Activated naive CD4-positive, alpha-beta T cell (primary cell): Measurements from ENCODE around the gene LIPT1.
"Not testable (repeated sequence)": the region's sequence is repeated elsewhere in the genome, so short reads cannot be mapped to it uniquely, and the experiment has no call there.

Experiments
- DNase-seq, 4 experiments: peaks; one replicate each; lab custom pipeline; 2025; lab: John Stamatoyannopoulos, UW

Gene LIPT1

DNA sequence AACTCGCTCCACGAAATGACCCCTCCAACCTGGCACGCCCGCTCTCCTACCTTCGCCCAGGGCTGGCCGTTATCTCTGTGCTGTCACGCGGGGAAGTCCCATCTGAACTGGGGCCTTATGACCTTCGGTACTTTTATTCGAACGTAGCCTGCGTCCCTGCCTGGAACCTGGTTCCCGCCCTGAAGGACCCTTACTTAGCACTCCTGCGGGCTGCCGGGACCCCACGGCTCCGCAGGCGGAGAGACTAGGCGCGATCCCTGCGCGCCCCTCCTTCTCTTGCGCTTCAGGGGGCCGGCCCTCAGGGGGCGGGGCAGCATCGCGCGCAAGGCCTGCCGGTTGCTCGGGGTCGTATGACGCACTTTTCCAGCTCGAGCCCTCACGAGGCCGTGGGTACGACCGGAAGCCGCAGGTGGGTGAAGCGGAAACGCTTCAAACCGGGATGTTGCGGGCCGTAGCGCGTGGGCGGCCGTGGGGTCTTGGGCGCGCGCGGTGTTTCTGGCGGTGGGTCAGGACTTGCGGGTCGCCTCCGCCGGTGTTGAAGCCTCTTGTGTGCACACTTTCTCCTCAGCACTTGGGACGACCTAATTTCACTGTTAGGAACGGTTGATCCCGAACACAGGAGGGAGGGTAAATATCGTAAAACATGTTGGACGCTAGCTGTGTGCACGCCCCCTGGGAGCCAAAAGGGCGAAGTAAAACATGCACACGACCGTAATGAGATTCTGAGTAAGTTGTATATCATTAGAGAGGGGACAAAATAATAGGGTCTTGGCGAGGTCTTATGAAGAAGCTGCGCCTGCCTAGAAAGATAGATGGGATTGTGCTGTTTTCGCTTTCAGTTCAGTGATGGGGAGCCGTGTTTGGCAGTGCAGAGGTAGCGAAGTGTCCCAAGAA is at the start of gene LIPT1, which contains the start of gene TSGA10:
TSS of gene LIPT1 (plus strand) at position 325 of the 894 bp plus-strand sequence. CDS start 6,991 bp downstream, outside the sequence.
TSS of gene TSGA10 (minus strand) at position 300 of the 894 bp plus-strand sequence. CDS start 45,503 bp downstream, outside the sequence.
- peak; percentile 65 to 89 (median 74) for DNase-seq

DNA sequence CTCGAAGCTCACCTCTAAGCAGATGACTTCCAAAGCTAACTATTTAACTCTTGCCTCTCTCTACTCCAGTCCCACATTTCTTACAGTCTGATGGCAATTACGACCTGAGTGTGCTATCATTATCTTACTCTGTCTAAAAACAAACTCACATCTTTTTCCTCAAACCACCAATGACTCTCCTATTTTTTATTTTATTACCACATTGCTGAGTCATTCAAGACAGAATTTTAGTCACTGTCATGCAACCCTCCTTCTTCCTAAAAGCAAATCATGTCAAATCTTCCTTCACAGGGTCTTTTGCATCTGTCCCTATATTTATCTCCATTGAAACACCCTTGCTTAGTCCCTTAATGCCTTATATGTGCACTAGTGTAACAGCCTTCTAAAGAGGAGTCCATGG is 47.9 kb upstream of the LIPT1 start:
- no peak for DNase-seq

DNA sequence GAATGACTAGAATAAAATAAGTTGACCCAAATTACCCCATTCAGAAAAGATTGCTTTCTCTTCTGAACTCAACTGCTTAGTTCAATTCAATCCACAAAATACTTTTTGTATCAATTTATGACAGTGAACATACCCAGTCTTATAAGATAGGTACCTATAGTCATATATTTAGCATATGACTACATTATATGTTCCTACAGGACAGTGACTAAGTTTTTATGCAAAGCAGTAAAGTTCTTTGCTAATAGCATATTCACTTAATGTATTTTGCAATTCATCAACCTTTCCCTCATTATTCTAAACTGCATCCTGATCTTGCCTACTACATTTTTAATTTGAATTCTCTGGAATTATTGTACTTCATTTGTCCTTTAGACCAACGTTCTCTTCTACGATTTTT is 43.5 kb upstream of the LIPT1 start:
- DNase-seq: no peak

DNA sequence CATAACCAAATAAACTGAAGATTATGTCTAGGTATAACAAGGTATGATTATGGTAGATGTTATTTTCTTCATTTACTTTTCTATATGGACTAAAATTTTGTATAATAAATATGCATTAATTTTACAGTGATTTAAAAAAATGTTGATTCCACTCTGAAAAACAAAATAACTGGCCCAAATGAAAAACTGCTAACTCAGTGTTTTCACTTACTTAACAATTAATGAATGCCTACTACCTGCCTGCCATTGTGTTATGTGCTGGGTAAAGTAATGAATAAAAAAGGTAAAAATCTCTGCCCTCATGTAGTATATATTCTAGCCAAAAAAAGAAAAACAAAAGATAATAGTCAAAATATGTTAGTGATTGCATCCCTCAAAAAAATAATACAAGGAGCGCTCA is 42.8 kb upstream of the LIPT1 start:
- no peak for DNase-seq

DNA sequence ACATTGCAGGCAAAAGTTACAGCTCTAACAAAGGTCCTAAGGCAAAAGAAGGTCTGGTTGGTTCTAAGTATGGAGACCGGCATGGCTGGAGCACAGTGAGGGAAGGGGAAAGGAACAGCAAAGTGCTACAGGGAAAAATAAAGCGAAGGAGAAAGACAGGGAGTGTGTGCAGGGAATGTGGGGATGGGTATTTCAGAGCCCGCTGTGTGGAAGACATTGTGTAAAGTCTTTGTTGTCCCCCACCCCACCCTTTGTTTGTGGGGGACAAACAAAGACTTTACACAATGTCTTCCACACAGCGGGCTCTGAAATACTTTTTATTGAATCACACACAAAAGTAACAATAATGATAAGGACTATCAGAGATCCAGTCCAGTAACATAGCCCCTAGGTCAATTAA is 42.1 kb upstream of the LIPT1 start:
- no peak for DNase-seq

DNA sequence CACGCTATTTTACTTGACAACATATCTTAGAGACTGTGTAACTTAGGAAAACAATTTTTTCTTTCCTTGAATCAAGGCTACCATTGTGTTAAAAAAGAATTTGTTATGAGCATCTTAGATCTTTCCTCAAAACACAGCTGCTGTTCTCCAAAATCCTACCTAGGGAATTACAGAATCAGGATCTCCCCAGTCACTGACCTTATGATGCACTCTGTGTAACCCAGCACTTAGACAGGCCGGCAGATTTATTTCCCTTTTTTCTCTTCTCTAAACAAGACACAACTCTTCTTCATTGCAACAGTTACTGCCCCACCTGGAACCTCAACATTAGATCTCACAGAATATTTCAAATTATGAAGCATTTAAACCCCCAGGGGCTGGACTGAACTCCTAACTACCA is 26.8 kb upstream of the LIPT1 start:
- no peak for DNase-seq

DNA sequence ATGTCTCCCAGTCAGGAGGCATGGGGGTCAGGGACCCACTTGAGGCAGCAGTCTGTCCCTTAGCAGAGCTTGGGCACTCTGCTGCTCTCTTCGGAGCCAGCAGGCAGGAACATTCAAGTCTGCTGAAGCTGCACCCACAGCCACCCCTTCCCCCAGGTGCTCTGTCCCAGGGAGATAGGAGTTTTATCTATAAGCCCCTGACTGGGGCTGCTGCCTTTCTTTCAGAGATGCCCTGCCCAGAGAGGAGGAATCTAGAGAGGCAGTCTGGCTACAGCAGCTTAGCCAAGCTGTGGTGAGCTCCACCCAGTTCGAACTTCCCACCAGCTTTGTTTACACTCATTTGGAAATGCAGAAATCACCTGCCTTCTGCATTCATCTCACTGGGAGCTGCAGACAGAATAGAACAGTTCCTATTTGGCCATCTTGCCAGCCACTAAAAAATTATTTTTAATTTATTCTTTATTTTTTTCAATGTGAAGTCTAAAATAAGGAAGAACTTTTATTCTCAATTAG is 19.7 kb upstream of the LIPT1 start:
- not testable (repeated sequence) for DNase-seq

DNA sequence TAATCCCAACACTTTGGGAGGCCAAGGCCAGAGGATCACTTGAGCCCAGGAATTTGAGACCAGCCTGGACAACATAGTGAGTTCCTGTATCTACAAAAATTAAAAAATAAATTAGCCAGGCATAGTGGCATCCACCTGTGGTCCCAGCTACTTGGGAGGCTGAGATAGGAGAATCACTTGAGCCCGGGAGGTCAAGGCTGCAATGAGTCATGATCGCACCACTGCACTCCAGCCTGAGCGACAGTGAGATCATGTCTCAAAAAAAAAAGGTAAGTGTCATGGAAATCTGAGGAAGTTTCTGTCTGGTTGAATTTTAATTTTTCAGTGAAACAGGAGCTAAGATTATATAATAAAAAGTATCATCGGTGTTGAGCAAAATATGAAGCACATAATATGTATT is 15.8 kb upstream of the LIPT1 start:
- no peak for DNase-seq

DNA sequence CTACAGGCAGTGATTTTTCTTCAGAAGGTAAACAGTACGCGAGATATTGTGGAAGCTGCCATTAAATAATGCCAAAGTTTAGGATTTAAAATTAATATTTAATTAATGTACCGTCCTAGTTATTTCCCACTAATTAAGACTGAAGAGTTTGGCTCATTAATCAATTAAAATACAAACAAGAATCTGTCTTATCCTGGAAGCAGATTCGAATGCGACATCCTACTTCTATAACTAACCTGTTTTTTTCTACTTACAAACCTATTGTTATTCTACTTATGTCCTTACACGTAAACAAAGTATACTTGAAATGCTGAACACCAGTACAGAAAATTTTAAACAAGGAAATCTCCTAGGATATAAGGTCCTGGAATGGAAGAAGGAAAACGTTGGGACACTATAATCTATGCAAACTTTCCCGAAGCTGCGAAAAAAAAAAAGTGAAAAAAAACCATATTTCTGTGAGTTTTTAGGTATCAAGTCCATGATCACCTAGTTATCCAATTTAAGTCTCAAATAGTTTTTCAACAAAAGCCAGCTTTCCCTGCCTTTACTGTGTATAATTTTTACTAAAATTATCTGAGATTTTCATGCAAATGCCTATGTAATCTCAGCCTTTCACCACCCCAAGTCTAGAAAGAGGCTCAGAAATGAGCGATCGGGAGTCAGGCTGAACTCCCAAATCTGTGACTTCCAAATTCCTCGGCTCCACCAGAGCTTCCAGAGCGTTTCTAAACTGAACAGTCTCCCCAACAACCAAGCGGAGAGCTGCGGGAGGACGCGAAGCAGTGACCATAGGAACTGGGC is 14.5 kb upstream of the LIPT1 start:
- DNase-seq: no peak

DNA sequence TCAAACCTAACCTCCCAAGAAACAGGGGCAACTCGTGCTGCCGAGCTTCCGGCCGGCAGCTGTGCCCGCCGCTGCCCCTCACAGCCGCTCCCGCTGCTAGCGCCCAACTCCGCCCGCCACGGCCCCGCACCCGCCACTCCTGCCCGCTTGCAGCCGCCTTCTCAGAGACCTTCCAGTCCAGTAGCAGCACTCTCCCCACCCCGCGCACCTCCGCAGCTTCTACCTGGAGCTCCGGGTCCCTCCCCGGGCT is 14.0 kb upstream of the LIPT1 start:
- no peak for DNase-seq

DNA sequence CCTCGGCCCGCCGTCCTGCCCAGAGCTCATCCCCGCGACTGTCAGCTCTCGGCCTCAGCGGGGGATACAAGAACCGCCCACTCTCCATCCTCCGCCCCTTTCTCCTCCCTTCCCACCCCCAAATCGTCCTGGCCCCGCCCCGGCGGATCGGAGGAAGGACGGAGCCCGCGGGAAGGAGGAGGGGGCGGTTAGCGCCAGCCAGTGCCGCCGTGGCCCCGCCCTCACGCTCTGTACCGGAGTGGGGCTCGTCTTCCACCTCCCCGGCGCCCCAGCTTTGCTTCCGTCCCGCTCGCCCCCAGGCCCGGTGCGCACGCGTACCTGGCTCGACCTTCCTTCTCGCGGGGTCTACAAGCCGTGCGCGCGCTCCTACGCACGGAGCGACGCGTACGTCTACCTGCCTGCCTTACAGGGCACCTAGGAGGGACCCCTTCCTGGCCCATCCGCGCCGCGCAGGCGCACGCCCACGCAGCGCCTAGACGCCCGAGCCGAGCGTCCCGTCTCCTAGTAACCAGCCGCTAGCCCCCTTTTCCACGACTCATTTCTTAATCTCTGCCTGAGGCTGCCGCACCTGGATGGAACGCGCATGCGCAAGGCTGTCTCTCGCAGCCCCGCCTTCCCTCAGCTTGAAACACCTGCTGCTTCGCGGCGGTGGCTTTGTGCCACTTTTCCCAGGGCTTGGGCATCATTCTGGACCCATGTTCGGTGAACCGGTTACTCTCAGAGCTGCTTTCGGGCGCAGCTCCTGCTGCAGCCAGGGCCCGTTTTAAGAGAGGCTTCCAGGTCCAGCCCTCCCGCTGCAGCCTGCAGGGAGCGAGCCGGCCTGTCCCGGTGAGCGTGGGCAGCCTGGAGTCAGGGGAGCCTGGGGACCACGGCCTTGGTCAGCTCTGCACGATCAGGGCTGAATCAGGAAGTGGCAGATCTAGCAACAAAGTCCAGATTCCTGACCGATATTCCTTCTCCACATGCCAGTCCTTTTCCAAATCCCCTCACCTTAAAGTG is 13.4 kb upstream of the LIPT1 start, which contains the start of gene C2orf15:
TSS of gene C2orf15 (plus strand) at position 598 of the 999 bp plus-strand sequence. CDS start 8,852 bp downstream, outside the sequence.
- DNase-seq: peak; percentile 84 to 97 (median 94)

DNA sequence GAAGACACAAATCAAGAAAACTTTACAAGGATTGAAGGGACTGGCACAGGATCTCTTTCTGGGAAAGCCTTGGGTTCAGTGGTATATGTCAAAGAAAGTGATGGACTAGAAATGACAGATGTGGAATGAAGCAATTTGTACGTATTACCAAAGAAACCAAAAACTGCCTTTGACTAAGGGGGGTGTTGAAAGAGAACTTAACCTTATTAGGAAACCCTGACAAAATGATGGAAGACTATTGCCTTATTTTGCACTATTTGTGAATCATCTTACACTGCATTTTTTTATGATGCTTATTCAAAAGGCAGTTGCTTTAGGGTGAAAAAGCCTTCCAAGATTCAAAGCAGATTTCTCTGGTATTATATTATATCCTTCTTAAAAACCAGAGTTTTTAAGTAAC is 4.1 kb upstream of the LIPT1 start:
- no peak for DNase-seq

DNA sequence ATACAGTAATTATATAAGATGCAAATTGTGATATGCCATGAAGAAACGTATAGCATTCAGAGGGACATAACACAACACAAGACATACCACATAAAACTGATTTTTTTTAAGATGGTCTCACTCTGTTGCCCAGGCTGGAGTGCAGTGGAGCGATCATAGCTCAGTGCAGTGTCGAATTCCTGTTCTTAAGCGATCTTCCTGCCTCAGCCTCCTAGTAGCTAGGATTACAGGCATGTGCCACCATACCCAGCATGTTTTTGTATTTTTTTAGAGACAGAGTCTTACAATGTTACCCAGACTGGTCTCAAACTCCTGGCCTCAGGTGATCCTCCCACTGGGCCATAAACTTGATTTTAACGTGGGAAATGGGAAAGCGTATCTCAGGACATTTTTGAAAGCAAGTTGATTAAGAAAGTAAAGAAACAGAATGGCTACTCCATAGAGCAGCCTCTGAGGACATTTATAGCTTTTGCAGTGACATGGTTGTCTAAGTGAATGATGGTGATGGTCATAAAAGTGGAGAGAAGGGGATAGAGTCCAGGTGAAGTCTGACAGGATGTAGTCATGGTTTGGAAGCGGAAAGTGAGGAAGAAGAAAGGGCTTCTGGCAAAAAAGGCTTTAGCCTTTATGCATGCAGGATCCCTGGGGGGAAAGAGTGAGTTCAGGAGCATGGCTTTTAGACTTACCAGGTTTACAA is 2.4 kb upstream of the LIPT1 start:
- DNase-seq: no peak

DNA sequence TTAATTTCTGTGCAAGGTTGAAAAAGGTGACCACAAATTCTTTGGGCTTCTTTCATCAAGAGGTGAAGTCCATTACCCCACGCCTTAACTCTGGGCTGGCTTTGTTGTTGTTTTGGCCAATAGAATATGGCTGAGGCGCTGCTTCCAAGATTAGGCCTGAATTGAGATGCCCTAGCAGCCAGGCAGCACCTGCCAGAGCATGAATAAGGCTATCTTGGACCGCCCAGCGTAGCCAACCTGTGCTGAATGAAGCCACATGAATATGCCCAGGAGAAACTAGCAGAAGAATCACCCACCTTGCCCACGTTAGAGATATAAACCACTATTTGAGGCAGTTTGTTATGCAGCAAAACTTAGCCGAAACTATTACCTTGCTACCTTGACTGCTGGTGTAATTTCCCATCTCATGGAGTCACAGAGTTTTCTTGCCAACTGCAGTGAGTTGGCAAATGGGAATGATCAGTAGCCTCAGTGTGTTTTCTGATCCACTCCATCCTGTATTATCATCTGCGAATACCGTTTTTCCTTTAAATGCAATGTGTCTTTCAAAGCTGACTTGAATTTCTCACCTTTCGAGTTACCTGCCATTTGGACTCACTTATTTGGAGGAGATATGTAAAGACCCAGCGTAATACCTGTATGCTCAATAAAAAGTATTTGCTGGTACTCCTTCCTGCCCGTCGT is 704 bp upstream of the LIPT1 start:
- DNase-seq: no peak

DNA sequence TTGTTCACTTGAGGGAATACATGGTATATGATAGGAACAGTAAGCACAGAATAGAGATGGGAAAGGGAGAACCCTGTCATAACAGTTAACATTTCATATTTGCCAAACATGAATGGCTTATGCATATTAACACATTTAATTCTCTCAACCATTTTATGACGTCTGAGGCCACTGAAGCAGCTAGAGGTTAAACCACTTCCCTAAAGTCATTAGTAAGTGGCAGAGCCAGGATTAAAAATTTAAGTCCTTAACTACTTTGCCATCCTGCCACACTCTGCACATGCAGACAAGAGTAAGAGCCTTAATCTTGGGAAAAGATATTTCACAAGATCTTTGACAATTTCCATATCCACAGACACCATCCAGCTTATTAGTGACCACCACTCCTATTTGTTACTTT is 2.1 kb downstream of the LIPT1 start:
- no peak for DNase-seq

DNA sequence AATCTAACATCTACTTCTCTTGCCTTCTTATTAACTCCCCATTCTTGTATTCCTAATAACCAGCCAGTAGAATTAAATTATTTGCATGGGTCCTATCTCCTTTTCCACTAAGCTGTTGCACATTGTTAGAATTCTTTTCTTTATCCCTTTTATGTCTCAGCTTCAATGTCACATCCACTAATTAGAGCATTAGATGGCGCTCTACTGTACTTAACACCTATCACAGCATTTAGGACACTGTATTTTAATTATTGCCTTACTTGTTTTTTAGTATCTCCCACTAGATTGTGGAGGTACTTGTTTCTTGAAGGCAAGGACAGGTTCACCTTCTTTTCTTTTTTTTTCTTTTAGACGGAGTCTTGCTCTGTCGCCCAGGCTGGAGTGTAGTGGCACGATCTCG is 3.8 kb downstream of the LIPT1 start:
- no peak for DNase-seq

DNA sequence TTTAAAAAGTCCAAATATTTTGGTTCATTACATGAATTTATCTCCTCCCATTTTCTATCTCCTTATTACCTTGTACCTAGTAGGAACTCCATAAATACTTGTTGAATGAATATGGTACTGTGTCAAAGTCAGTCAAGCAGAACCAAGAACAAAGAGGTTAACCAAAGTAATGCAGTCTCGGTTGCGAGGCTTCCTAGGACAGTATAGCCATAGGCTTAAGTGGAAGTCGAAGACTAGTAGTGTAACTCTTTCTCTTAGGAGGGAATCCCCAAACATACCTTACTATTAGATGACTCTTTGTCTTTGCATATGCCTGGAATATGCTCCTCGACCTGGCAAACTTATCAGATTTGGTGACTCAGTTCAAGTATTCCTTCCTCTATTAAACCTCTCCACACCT is 4.8 kb downstream of the LIPT1 start:
- no peak for DNase-seq

DNA sequence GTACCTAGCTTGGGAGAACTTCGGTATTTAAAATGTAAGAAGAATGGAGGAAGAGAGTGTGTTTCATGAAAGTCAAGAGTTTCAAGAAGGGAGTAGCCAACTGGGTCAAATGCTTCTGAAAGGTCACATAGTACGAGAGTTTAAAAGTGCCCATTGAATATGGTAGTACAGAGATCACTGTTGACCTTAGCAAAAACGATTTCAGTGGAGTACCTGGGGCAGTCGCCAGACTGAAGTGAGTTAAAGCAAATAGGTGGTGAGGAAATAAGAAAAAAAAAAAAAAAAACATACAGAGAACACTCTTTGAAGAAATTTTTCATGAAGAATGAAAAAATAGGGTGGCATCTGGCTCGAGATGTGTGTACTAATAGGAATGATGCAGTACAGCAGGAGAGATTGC is 11.5 kb downstream of the LIPT1 start:
- DNase-seq: no peak

DNA sequence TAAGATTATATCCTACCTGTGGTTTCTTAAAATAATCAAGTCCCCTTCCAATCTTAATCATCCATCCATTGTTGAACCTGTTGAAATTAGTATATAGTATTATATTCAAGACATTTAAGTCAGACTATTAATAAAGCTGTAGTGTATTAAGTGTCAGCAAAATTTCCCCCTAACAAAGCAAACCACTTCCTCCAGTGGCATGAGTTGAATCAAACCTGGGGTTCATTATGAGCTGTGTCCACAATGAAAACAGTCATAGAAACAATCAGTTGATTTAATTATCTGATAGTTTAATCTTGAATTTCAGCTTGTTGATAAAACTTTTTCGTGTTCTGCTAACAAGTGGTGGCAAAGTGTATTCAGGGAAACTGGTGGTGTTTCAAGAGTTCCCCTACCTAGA is 14.8 kb downstream of the LIPT1 start:
- no peak for DNase-seq

DNA sequence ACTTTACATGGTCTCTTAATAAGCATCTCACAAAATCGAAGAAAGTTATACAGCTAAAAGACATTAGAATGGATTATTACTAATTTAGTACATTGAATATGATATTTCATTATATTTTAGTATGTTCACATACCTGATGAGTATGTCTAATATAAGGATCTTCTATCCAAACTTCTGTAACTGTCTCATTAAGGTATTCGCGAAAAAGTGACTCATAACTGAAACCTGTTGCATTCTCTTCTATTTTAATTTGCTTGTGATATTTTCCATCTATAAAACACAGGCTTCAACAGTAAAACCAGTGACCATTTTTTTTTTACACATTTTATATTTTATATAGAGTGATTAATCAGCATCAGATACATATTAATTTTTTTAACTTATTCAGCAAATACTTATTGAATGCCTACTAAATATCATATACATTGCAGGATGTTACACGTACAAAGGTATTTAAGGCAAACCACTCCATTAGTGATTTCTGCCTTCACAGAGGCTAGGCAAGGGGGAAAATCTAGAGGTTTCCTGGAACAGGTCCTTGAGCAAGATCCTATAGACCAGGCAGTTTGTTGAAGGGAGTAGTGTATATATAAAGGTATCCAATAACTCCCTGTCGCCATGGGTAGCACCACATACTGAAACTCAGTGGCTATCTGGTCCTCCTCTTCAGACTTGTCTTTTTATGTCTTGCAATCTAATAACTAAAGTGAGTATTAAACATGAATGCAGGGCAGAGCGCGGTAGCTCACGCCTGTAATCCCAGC is 16.8 kb downstream of the LIPT1 start:
- no peak for DNase-seq
